HEK293 (cell line): Measurements from ENCODE around the gene HOXB9.
A peak's percentile ranks its signal among the peaks of the same experiment; 100 is the strongest.

Experiments used
- CTCF ChIA-PET: fragments of 350-600 bp; formaldehyde crosslinking; extraction: SDS; loops from one replicate; lab custom pipeline; 2021; ENCODE audit warnings: antibody characterized with exemption; lab: Yijun Ruan, JAX
- POLR2A ChIA-PET: fragments of 300-600 bp; formaldehyde crosslinking; extraction: SDS; loops from one replicate; lab custom pipeline; 2020; ENCODE audit warnings: antibody characterized with exemption, inconsistent platforms; lab: Yijun Ruan, JAX
- H3K27ac ChIP-seq: fragments of 200-500 bp; sonication (Bioruptor generic); 2 replicates; pipeline ENCODE4 v1.5.1; 2014; ENCODE audit warnings: low read depth, low read length, control low read depth, inconsistent platforms; ENCODE audit errors: extremely low read depth
- H3K36me3 ChIP-seq, 2 experiments: fragments of 200-500 bp in 1 of 2; sonication (Bioruptor generic) in 1 of 2; 1 replicate in 1 of 2; 2 replicates in 1 of 2; pipeline ENCODE4 v1.5.1; 2014 to 2017; ENCODE audit warnings: inconsistent platforms in 2 of 2, low read length in 2 of 2; ENCODE audit not compliant: control insufficient read depth in 2 of 2, insufficient read depth in 1 of 2
- H3K4me1 ChIP-seq: fragments of 200-500 bp; sonication (Bioruptor generic); 2 replicates; pipeline ENCODE4 v1.5.1; 2014; ENCODE audit warnings: mild to moderate bottlenecking, low read length, inconsistent platforms; ENCODE audit not compliant: control insufficient read depth, insufficient read depth
- H3K4me3 ChIP-seq: 2 replicates; pipeline ENCODE4 v1.5.1; 2011; ENCODE audit warnings: low read depth, mild to moderate bottlenecking, control low read depth, low read length, moderate library complexity
- H3K9me3 ChIP-seq: fragments of 200-500 bp; sonication (Bioruptor generic); 2 replicates; pipeline ENCODE4 v1.5.1; 2014; ENCODE audit warnings: low read depth, low read length, inconsistent platforms; ENCODE audit not compliant: control insufficient read depth, insufficient read depth
- AEBP2 ChIP-seq: fragments of 450-650 bp; formaldehyde crosslinking; IDR thresholded peaks from 2 replicates; pipeline ENCODE4 v1.5.1; 2016; ENCODE audit warnings: missing biosample characterization, missing genetic modification characterization, borderline replicate concordance
- GFI1B ChIP-seq: fragments of 450-650 bp; formaldehyde crosslinking; IDR thresholded peaks from 2 replicates; pipeline ENCODE4 v1.5.1; 2016; ENCODE audit warnings: missing biosample characterization, missing genetic modification characterization
- IKZF3 ChIP-seq: fragments of 450-650 bp; IDR thresholded peaks from 2 replicates; pipeline ENCODE4 v1.5.0; 2018; ENCODE audit warnings: missing biosample characterization, mild to moderate bottlenecking, missing genetic modification characterization, moderate library complexity
- KLF9 ChIP-seq: fragments of 450-650 bp; formaldehyde crosslinking; IDR thresholded peaks from 2 replicates; pipeline ENCODE4 v1.5.1; 2016; ENCODE audit warnings: missing biosample characterization, missing genetic modification characterization, low read depth
- MZF1 ChIP-seq: fragments of 450-650 bp; formaldehyde crosslinking; IDR thresholded peaks from 2 replicates; pipeline ENCODE4 v1.5.1; 2017; ENCODE audit warnings: missing biosample characterization, missing genetic modification characterization, borderline replicate concordance
- OVOL3 ChIP-seq: fragments of 450-650 bp; formaldehyde crosslinking; IDR thresholded peaks from 2 replicates; pipeline ENCODE4 v1.5.1; 2016; ENCODE audit warnings: missing biosample characterization, missing genetic modification characterization
- PRDM10 ChIP-seq: fragments of 450-650 bp; formaldehyde crosslinking; IDR thresholded peaks from 2 replicates; pipeline ENCODE4 v1.5.1; 2016; ENCODE audit warnings: missing biosample characterization, missing genetic modification characterization
- SP3 ChIP-seq: fragments of 450-650 bp; formaldehyde crosslinking; IDR thresholded peaks from 2 replicates; pipeline ENCODE4 v1.5.1; 2016; ENCODE audit warnings: missing biosample characterization, missing genetic modification characterization
- WT1 ChIP-seq: fragments of 450-650 bp; formaldehyde crosslinking; IDR thresholded peaks from 2 replicates; pipeline ENCODE4 v1.5.1; 2016; ENCODE audit warnings: missing biosample characterization, missing genetic modification characterization
- YY1 ChIP-seq: fragments of 450-650 bp; formaldehyde crosslinking; IDR thresholded peaks from 2 replicates; pipeline ENCODE4 v1.5.1; 2018; ENCODE audit warnings: missing biosample characterization, missing genetic modification characterization
- ZBTB20 ChIP-seq: fragments of 450-650 bp; formaldehyde crosslinking; IDR thresholded peaks from 2 replicates; pipeline ENCODE4 v1.5.1; 2016; ENCODE audit warnings: missing biosample characterization, missing genetic modification characterization
- ZEB2 ChIP-seq: fragments of 450-650 bp; formaldehyde crosslinking; IDR thresholded peaks from 2 replicates; pipeline ENCODE4 v1.5.1; 2016; ENCODE audit warnings: missing biosample characterization, missing genetic modification characterization
- ZFHX2 ChIP-seq: fragments of 450-650 bp; formaldehyde crosslinking; conservative IDR thresholded peaks from 2 replicates; pipeline ENCODE4 v1.5.1; 2016; ENCODE audit warnings: missing biosample characterization, missing genetic modification characterization
- ZNF10 ChIP-seq: fragments of 450-650 bp; formaldehyde crosslinking; IDR thresholded peaks from 2 replicates; pipeline ENCODE4 v1.5.1; 2017; ENCODE audit warnings: missing biosample characterization, missing genetic modification characterization
- ZNF146 ChIP-seq: fragments of 450-650 bp; formaldehyde crosslinking; IDR thresholded peaks from 2 replicates; pipeline ENCODE4 v1.5.1; 2016; ENCODE audit warnings: missing biosample characterization, missing genetic modification characterization
- ZNF184 ChIP-seq: fragments of 450-650 bp; IDR thresholded peaks from 2 replicates; pipeline ENCODE4 v1.5.1; 2018; ENCODE audit warnings: missing biosample characterization, mild to moderate bottlenecking, missing genetic modification characterization
- ZNF2 ChIP-seq: fragments of 450-650 bp; formaldehyde crosslinking; IDR thresholded peaks from 2 replicates; pipeline ENCODE4 v1.5.1; 2016; ENCODE audit warnings: missing biosample characterization, missing genetic modification characterization
- ZNF214 ChIP-seq: fragments of 450-650 bp; formaldehyde crosslinking; IDR thresholded peaks from 2 replicates; pipeline ENCODE4 v1.5.1; 2017; ENCODE audit warnings: missing biosample characterization, mild to moderate bottlenecking, missing genetic modification characterization, borderline replicate concordance
- ZNF24 ChIP-seq: fragments of 450-650 bp; formaldehyde crosslinking; IDR thresholded peaks from 2 replicates; pipeline ENCODE4 v1.5.1; 2016; ENCODE audit warnings: missing biosample characterization, missing genetic modification characterization
- ZNF248 ChIP-seq: fragments of 450-650 bp; formaldehyde crosslinking; IDR thresholded peaks from 2 replicates; pipeline ENCODE4 v1.5.1; 2017; ENCODE audit warnings: missing biosample characterization, missing genetic modification characterization
- ZNF391 ChIP-seq: fragments of 450-650 bp; formaldehyde crosslinking; IDR thresholded peaks from 2 replicates; pipeline ENCODE4 v1.5.1; 2016; ENCODE audit warnings: low read depth, missing biosample characterization, missing genetic modification characterization, borderline replicate concordance
- ZNF398 ChIP-seq: fragments of 450-650 bp; formaldehyde crosslinking; IDR thresholded peaks from 2 replicates; pipeline ENCODE4 v1.5.1; 2017; ENCODE audit warnings: missing biosample characterization, missing genetic modification characterization
- ZNF416 ChIP-seq: fragments of 450-650 bp; formaldehyde crosslinking; IDR thresholded peaks from 2 replicates; pipeline ENCODE4 v1.5.1; 2016; ENCODE audit warnings: missing biosample characterization, missing genetic modification characterization
- ZNF423 ChIP-seq: fragments of 450-650 bp; formaldehyde crosslinking; IDR thresholded peaks from 2 replicates; pipeline ENCODE4 v1.5.1; 2016; ENCODE audit warnings: missing biosample characterization, missing genetic modification characterization
- ZNF571 ChIP-seq: fragments of 450-650 bp; formaldehyde crosslinking; IDR thresholded peaks from 2 replicates; pipeline ENCODE4 v1.5.0; 2017; ENCODE audit warnings: missing biosample characterization, missing genetic modification characterization
- ZNF600 ChIP-seq: fragments of 450-650 bp; formaldehyde crosslinking; IDR thresholded peaks from 2 replicates; pipeline ENCODE4 v1.5.1; 2016; ENCODE audit warnings: missing biosample characterization, missing genetic modification characterization
- ZNF639 ChIP-seq: fragments of 450-650 bp; formaldehyde crosslinking; IDR thresholded peaks from 2 replicates; pipeline ENCODE4 v1.5.1; 2016; ENCODE audit warnings: missing biosample characterization, missing genetic modification characterization
- ZNF76 ChIP-seq: fragments of 450-650 bp; formaldehyde crosslinking; IDR thresholded peaks from 2 replicates; pipeline ENCODE4; 2016; ENCODE audit warnings: low read depth, missing biosample characterization, missing genetic modification characterization, borderline replicate concordance

Gene HOXB9

GRCh38 chr17:48612456-48612853 lies 13.7 kb downstream of the HOXB9 start (continued):
- TF ChIP-seq ZNF639 (tag by site-specific recombination): 0 out of 2 replicates have a peak, but pooled peaks have one; percentile 46
- TF ChIP-seq, all 188 proteins: peak for 21

- Histone ChIP-seq H3K36me3 (peaks cover 7 to 8% of the 10 kb centered on the region in 2 experiments), H3K27ac (peak overlapping the region; percentile 94), H3K4me1 (peaks cover 40% of the 10 kb centered on the region), H3K9me3 (no peaks in the 10 kb centered on the region), H3K4me3 (peak overlapping the region; percentile 49)
- ChIA-PET POLR2A (interaction anchor here (0.9 kb wide), 1 partner anchor 262 kb away, joined by 3 read pairs; no protein-coding TSS in a partner anchor), CTCF (interaction anchor here (2.2 kb wide), 1 partner anchor 276 kb away, joined by 13 read pairs; no protein-coding TSS in a partner anchor)
- TF ChIP-seq MZF1 (tag by site-specific recombination) (0 out of 2 replicates have a peak, but pooled peaks have one; percentile 64), ZNF391 (peak; percentile 67; the same call in 1 of the 2 replicates), ZNF600 (tag by site-specific recombination) (peak; percentile 90), ZNF248 (tag by site-specific recombination) (no peak), AEBP2 (tag by site-specific recombination) (no peak), GFI1B (no peak), PRDM10 (tag by site-specific recombination) (peak; percentile 99), WT1 (tag by site-specific recombination) (peak; percentile 78; the same call in 1 of the 2 replicates), ZEB2 (tag by site-specific recombination) (peak; percentile 77), ZNF146 (peak; percentile 24; the same call in 1 of the 2 replicates), IKZF3 (peak; percentile 94), ZNF10 (tag by site-specific recombination) (peak; percentile 99), ZNF2 (tag by site-specific recombination) (peak; percentile 89), ZNF214 (tag by site-specific recombination) (no peak), OVOL3 (tag by site-specific recombination) (no peak), ZNF24 (tag by site-specific recombination) (0 out of 2 replicates have a peak, but pooled peaks have one; percentile 59), ZFHX2 (tag by site-specific recombination) (peak; percentile 32), YY1 (tag by site-specific recombination) (peak; percentile 36; the same call in 1 of the 2 replicates), ZNF76 (tag by site-specific recombination) (peak; percentile 74), ZNF398 (tag by site-specific recombination) (peak; percentile 89), ZNF423 (tag by site-specific recombination) (peak; percentile 86), ZNF184 (tag by site-specific recombination) (no peak), ZNF571 (tag by site-specific recombination) (no peak), SP3 (tag by site-specific recombination) (peak; percentile 79), ZNF416 (no peak), KLF9 (tag by site-specific recombination) (peak; percentile 27; the same call in 1 of the 2 replicates), ZBTB20 (tag by site-specific recombination) (peak; percentile 93; the same call in 1 of the 2 replicates)
These were observed 14.3 kb downstream of the HOXB9 start for GRCh38 chr17:48611681-48612455.
